Stimulated activated naive CD8-positive, alpha-beta T cell treated with anti-CD3 and anti-CD28 coated beads, Interleukin-15, Interleukin-2, amounts not matched to agents 100 U/mL and 50 U/mL, for 24 hours (primary cell): ENCODE results near the gene FOLR3.
A peak's percentile ranks its signal among the peaks of the same experiment; 100 is the strongest.
"Not testable (repeated sequence)": the region's sequence is repeated elsewhere in the genome, so short reads cannot be mapped to it uniquely, and the experiment has no call there.

Experiments
- ATAC-seq: fragments of 150-1000 bp; cut with Tn5 transposase; one replicate; pipeline ENCODE4 v1.10.0; 2021
- DNase-seq: peaks from one replicate; pipeline ENCODE4 v3.0.0; 2021

FOLR3 gene

DNA sequence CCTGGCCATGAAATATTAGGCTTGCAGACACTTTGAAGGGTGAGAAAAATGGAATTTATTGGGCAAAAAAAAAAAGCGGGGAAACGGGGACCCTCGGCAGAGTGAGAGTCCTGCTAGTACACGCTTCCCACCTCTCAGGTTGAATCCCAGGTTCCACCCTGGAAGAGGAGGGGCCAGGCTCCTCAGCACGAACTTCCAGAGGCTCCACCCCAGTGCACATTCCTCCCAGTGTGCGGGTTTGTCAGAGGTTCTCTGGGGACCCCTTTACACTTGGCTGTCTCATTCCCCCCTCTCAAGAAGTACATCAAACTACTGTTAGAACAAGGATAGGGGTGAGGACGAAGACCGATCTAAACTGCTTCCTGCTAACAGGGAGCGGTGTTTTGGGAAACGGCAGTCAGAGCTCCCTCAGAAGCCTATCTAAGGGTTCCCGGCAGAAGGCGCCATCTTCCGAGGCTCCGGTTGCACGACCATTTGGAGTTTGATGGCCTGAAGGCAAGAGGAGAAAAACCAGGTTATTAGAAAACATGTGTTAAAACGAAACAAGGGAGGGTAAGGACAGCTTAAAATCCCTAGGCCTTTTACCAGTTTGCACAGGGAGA is 27.5 kb downstream of the FOLR3 start:
- DNase-seq (no peak), ATAC-seq (no peak)

DNA sequence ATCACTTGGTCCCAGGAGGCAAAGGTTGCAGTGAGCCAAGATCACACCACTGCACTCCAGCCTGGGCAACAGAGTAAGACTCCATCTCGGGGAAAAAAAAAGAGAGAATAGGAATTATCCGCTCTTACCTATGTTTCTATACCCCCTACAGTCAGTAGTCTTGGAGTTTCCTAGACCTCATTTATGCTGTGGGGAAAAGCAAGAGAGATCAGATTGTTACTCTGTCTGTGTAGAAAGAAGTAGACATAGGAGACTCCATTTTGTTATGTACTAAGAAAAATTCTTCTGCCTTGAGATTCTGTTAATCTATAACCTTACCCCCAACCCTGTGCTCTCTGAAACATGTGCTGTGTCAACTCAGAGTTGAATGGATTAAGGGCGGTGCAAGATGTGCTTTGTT is 28.7 kb downstream of the FOLR3 start:
- DNase-seq, ATAC-seq: not testable (repeated sequence)

DNA sequence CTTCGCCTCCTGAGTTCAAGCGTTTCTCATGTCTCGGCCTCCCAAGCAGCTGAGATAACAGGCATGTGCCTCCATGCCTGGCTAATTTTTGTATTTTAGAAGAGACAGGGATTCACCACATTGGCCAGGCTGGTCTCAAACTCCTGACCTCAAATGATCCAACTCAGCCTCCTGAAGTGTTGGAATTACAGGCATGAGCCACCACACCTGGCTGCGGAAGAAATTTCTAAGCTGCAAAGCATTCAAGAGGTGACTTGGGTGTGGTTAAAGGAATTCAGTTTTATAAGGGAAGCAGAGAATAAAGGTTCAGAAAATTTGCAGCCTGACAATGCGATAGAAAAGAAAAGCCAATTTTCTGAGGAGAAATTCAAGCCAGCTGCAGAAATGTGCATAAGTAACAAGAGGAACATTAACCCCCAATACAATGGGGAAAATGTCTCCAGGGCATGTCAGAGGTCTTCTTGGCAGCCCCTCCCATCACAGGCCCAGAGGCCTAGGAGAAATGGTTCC is 33.6 kb downstream of the FOLR3 start:
- not testable (repeated sequence) for ATAC-seq, DNase-seq

DNA sequence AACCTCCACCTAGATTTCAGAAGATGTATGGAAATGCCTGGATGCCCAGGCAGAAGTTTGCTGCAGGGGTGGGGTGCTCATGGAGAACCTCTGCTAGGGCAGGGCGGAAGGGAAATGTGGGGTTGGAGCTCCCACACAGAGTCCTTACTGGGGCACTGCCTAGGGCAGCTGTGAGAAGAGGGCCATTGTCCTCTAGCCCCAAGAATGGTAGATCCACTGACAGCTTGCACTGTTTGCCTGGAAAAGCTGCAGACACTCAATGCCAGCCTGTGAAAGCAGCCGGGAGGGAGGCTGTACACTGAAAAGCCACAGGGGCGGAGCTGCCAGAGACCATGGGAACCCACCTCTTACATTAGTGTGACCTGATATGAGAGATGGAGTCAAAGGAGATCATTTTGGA is 34.2 kb downstream of the FOLR3 start:
- ATAC-seq, DNase-seq: not testable (repeated sequence)

DNA sequence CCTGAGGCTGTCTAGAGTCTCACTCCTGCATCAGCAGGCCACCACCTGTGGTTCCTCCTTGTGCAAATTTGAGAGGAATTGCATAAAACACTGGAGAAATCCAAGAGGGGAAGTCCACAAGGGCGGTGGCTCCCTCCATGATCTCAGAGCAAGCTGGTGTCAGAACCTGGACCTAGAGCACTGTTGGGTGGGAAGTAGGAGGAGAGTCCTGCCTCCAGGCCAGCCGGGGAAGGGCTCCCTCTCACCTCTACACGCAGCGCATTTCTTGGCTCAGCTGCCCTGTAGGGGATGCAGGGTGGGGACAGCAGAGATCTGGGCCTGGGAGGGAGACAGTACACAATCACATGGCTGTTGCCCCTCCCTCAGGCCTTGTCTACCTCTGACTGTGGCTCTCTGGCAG is 36.5 kb downstream of the FOLR3 start:
- DNase-seq, ATAC-seq: not testable (repeated sequence)

DNA sequence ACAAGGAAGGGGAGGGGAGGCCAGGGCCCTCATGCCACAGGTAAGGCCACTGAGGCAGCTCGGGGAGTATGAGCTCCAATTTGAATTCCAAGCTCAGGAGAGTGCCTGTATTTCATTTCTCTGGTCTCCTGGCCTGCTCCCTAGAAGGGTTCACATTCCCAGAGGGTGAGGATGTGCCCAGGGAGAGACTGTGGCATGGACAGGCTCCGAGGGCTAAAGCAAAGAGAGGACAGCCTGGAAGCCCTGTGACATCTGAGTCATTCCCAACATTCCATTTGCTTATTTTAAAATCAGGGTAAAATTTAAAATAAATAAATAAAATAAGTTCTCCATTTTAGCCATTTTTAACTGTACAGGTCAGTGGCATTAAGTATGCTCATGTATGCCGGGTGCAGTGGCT is 37.8 kb downstream of the FOLR3 start:
- ATAC-seq, result no peak
- DNase-seq, result no peak

DNA sequence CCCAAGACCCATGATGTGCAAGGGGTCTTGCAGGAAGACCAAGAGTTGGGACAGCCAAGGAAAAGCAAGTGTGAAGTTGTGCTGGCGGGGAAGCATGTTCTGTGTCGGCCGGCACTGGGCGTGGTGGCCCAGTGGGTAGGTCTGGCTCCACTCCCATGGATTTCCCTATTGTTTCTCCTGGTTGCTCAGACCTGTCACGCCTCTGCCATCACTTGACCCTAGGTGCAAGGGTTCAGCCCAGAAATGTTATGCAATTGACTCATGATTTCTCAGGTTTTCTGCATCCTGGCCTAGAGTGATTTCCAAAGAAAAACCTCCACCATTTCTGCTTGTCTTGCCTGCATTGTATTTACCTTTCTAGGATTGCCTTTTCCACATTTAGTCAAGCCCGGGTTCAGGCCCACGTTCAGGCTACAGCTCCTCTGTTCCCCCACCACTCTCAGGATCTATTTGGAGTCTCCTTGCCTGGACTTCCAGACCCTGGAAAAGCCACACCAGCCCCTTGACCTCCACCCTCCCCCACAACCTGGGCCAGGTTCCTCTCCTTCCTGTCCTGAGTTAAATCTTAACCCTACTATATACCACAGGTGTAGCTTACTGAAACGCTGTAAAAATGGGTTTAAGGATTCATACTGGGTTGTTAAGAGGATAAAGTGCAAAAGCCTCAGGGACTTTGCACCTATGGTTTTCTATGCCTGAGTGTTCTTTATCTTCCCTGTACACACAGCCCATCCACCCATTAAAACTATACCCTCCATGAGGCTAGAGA is 39.0 kb downstream of the FOLR3 start:
- no peak for DNase-seq
- no peak for ATAC-seq

DNA sequence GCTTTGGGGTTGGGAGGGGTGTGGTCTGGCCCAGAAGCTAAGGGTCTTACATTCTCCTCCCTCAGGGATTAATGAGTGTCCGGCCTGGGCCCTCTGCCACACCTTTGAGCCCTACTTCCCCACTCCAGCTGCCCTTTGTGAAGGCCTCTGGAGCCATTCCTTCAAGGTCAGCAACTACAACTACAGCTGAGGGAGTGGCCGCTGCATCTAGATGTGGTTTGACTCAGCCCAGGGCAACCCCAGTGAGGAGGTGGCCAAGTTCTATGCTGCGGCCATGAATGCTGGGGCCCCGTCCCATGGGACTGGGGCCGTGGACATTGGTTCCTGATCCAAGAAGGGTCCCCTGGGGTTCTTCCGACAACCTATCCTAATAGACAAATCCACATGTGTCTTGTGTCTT is 42.1 kb downstream of the FOLR3 start:
- ATAC-seq (no peak), DNase-seq (no peak)

DNA sequence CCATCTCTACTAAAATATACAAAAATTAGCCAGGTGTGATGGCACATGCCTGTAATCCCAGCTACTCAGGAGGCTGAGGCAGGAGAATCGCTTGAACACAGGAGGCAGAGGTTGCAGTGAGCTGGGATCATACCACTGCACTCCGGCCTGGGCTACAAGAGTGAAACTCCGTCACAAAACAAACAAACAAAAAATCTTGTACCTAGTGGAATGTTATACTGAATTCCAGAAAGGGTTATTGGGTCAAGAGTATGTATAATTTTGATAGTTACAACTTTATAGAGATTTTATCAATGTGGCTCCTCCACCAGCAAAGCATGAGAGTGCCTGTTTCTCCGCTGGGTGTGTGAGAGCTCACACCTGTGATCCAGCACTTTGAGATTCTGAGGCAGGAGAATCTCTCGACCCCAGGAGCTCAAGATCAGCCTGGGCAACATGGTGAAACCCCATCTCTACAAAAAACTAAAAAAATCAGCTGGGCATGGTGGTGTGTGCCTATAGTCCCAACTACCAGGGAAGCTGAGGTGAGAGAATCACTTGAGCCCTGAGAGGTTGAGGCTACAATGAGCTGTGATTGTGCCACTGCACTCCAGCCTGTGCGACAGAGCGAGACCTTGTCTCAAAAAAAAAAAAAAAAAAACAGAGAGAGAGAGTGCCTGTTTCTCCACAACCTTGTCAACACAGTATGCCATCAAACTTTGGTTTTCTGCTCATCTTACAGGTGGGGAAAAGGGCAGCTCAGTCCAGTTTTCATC is 43.7 kb downstream of the FOLR3 start:
- no peak for DNase-seq
- no peak for ATAC-seq

DNA sequence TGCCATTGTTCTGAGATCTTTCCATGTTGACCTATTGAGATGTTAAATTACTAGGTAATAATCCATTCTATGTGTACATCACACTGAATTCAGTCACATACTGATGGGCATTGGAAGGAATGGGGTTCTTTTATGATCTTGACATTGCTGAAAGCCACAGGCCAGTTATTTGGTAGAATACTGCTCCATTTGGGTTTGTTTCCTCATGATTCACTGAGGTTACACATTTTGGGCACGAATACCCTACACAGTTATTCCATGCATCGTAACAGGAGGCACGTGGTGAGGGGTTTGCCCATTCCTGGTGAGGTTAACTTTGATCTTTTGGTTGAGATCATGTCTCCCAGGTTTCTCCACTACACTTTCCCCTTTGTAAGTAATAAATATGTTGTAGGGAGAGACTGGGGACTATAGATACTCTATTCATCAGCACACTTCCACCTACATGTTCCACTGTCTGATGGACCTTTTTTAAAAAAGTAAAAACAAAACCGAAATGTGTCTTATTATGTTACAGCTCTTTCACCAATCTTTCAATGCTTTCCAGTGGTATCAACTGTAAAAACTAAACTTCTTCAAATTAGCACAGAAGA is 44.4 kb downstream of the FOLR3 start:
- ATAC-seq (peak; percentile 70), DNase-seq (no peak)

DNA sequence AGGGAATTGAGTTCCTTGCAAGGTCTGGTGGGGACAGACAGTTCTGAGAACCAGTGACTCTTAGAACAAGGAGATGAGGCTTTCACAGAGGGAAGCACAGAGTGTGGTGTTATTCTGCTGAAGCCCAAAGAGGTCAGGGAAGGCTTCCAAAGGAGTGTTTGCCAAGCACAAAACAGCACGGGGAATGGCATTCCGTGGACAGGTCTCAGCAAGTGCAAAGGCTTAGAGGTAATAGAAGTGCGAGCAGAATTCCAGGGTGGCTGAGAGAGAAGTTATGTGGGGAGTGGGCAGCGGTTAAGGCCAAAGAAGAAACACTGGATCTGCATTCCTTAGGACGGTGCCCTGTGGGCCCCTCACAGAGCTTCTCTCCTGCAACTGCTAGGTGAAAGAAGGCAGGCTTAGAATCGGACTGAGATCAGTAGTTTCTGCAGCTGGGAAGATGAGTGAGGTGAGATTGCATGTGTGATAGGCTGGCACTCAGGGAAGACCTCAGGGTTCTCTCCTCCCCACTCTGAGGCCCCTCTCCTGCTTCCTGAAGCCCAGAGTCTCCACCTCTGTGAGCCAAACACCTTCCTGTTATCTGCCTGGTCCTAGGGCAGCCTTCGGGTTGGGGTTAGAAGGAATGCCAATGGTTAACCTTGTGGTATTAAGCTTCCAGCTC is 45.5 kb downstream of the FOLR3 start:
- ATAC-seq, DNase-seq: not testable (repeated sequence)

DNA sequence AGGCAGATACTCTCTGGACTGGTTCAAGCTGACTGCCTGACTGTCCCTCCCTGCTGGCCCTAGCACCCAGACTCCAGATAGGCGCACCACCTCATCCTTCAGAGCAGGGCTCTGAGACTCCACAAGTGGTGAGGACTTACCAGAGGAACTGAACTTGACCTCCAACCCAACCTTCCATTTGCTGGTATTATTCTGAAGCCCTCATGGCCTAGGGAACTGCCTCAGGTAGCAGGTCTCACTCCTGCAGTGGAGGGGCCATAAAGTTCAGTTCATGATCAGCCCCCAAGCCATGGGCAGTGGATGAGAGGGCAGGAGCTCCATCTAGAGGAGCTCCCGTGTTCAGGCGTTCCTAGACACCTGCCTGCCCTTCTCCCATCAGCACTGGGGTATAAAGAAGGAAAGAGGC is 46.0 kb downstream of the FOLR3 start:
- not testable (repeated sequence) for DNase-seq, ATAC-seq

DNA sequence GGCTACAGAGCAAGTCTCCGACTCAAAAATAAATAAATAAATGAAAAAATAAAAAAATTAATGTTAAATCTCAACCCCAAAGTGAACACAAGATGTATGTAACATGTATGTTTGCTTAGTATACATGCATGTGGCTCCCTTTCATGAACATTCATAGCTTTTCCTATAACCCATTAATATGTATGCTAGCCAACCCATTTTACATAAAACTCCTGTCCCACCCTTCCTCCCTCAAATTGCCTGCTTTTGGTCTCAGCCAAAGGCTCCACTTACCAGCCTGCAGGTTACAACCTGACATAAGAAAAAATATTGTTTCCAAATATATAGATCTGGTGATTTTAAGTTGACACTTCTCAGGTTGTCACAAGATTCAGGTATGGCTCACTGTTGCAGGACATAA is 52.7 kb downstream of the FOLR3 start:
- ATAC-seq, result no peak
- DNase-seq, result no peak
